Superior temporal gyrus (tissue), 1 donor: Measurements from ENCODE around the gene RERE.
A peak's percentile ranks its signal among the peaks of the same experiment; 100 is the strongest.

Experiments used
- DNase-seq: peaks from one replicate; pipeline ENCODE4 v3.0.0-alpha.2; 2016; ENCODE audit errors: extremely low spot score

RERE gene

DNA sequence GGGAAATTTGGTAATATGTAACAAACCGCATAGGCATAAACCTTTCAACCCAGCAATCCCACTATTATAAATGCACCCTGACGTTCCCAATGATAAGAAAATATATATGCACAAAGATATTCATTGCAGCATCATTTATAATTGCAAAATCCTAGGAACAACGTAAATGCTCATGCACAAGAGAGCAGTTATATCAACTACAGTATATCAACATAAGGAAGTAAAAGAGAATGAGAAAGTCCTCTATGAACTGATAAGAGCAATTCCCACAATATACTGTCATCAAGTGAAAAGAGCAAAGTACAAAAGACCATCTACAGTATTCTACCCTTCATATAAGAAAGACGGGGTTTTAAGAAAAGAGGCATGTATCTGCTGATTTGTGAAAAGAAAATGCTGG is 269.6 kb downstream of the RERE start:
- no peak for DNase-seq

DNA sequence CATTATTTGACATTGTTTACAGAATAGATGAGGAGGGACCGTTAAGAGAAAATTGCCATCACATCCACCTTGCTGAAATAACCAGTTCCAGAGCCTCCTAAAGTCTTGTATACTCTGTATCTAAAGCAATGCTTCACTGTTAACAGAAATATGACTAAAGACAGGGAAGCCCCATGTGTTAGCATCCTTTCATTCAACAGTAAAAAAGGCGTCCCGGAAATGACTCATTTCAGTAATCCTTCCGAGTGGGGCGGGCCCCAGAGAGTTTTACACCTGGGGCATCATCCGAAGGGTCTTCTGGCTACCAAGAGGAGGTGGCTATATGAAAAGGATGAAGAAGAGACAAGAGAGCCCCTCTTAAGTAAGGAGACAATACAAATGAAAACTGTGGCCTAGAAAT is 272.4 kb downstream of the RERE start:
- DNase-seq = no peak

DNA sequence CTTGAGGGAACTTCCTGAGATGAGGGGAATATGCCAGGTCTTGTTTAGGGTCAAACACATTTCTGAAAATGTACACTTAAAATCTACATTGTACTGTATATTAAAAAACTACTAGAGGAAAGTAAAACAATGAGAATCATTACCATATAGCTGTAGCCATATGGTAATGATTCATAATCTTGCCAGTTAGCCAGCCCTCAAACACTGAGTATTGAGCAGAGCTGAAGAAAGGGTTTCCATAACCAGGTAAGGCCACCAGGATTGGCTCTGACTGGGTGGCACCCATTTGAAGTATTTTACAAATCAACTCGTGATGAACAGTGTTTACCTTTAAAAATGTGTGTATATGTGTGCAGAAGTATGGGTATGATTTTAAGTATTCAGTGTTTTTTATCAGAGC is 272.8 kb downstream of the RERE start:
- DNase-seq = no peak

DNA sequence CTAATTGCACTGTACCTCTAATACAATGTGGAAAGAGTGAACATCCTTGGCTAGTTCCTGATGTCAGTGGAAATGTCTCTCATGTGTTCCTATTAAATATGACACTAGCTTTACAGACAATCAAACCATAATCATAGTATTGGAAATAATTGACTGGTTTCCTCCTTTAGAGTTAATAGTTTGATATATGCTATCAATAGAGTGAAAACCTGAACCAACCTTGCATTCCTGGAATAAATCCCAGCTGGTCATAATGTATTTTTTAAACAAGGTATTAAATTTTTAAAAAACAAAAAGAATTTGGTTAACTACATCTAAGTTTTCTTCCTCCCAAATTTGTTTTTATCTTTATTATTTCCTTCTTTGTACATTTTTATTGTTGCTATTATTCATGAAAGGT is 273.5 kb downstream of the RERE start:
- no peak for DNase-seq

DNA sequence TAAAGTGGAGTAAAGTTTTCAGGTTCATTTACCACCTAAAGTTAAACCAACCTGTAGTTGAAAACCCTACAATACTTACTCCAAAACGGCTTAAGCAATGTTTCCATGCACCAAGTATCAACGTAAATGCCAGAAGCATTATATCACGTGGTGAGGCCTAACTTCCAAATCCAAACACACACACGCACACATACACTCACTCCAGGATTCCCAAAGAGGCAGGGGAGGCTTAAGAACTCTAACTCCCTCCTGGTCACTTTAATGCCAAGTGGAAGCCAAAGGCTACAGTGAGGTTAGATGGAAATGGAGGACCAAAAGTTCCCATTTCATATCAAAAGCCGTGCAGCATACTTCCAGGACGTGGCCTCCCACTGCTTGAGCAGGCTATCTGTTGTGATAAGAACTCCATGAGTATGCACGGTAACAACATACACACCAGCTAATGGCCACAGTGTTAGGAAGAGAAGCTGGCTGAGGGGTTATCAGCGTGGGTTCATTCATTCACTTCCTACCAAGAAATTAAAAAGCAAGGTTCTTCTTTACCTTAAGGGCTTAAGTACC is 275.4 kb downstream of the RERE start:
- DNase-seq = no peak

DNA sequence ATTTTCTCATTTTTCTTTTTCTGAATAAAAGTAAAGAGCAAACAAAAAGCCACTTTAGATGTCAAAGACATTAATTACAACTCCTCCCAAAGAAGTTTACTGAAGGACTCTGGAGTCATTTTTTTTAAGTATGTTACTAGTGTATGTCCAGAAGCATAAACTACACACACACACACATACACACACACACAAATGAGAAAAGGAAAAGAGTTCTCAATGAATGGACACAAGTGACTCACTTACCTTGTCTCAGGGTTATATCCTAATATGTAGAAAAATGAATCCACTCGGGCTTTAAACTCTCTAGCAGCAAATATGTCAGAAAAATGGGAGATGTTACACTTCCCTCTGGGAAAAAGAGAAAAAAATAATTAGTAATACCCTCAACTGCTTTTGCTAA is 276.5 kb downstream of the RERE start:
- DNase-seq = no peak

DNA sequence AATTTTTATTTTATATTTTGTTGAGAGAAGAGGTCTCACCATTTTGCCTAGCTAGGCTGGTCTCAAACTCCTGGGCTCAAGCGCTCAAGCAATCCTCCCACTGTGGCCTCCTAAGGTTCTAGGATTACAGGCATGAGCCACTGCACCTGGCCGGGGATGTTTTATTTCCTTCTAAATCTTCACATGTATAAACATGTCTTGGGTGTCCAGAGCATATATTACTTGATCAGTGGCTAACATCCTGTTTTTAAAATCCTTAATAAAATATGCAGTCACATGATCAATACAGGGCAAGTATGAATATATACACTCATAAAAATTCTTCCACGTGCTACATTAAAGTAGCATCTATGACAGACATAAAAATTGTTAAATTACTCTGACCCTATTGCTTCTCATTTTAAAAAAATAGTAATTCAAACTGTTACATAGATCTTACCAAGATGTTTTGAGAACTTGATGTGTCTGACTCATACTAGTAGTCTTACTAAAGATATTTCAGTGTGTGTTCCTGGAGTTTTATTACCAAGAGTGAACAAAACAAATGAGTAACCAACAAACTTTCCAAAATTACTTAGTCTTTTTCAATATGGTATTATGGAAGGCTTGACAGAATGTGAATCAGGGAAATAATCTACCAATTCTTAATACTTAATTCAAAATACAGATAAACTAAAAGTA is 277.0 kb downstream of the RERE start:
- no peak for DNase-seq

DNA sequence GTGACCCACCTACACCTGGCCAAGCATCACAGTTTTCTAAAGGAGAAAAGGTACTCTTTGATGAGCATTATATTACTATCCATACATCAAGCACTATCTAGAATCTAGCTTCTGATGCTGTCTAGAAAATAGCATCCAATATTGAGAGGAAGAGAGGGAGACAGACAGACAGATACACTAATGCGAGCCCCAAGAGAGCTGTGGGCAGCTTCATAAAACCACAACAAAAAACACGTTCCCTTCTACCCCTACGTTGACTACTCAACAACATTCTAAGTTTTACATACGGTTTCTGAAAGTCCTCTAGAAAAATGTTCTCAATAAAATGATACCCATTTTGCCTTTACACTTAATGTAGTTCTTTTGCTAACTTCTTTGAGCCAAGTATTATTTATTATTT is 277.8 kb downstream of the RERE start:
- DNase-seq = no peak

DNA sequence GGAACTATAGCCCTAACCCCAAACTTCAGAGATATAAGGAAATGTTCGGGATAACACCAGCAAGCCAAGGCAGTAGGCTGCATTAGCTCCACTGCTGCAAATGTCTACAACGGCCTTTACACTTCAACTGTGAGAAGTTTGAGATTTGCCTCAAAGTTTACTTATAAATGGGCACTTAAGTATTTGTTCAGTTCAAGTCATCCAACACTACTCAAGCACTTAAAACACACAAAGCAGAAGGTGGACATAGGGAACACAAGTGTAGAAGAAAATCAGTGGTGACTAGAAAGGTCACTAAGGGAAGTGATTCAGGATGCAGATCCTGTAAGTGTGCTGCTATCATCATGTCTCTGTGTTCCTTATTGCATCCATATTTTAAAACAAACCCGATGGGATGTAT is 278.9 kb downstream of the RERE start:
- DNase-seq = no peak

DNA sequence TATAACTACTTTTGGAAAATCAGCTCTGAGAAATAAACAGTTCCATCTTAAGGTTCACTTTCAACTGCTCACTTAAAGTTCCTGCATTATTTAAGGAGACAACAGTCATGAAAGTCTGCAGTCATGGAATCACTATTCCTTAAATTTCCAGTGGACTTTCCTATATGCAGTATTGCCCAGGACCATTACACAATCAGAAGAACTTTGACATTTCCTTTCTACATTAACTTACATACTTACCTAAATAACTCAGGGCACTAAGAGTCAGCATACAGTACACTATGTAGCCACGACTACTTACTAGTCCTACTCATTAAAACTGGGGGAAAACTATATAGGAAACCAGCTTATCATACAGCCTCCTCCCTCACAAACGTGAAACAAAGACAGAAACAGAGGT is 279.4 kb downstream of the RERE start:
- DNase-seq = no peak

DNA sequence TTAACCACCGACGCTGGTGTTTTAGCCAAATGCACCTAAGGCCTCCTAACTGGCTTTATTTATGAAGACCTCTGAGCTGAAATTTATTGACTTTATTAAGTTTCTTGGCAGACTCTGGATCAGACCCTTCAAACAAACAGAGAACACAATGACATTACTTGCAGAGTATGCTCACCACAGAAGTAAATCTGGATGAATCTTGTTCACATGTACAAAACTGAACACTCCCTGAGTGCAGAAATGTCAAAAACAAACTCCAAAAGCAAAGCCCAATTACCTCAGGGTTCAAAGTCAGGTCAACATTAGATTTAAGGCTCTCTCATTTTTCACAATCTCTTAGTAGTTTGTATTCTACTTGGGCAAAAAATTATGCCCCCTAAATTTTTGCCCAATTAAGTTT is 280.9 kb downstream of the RERE start:
- no peak for DNase-seq

DNA sequence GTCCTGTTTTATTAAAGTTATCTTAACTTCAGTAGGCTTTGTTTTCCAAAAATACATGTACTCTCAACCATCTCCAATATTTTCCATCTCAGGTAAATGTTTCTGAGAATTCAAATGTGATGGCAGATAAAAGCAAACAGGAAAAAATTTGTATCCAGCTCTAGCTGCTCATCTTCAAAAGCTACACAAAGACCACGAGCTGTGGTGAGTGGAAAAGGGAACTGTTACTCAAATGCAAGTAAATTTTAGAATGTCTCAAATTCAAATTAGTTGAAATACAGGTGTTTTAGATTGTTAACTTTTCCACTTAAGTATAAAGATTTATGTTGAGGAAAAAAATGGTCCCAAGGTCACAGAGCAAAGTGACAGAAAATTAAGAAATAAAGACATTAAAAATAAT is 283.5 kb downstream of the RERE start:
- no peak for DNase-seq

DNA sequence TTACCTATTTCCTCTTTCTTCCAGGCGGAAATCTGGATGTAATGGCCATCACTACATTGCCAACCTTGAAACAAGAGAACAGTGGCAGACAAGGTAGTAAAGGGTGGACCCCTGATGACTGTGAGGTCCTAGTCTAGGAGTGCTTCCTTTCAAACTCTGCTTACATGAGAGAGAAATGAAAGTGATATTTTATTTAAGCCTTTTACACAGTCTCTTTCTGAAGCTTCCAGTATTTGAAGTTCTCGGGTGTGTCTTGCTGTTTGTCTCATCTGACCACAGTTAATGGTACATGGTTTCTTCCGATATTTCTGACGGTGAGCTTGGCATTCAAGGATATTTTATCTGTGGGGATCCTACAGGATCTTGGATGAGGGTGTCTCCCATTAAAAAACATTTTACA is 284.3 kb downstream of the RERE start:
- DNase-seq = no peak

DNA sequence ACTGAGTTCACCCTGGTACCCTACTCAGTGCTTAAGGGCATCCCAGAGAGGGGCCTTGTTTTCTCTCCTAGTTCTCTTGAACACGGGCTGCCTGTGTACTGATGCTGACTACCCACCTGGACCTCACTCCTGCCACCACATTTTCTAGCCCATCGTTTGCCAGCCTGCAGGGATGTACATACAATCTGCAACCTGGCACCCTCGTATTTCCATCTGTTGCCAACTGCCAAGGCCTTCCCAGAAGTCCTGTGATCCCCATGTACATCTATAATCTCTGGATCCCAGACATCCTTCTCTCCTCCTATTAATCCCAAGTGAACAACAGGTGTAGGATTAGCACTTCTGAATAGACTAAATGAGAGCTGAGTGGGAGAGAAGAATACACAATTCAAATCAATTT is 287.5 kb downstream of the RERE start:
- DNase-seq = no peak

DNA sequence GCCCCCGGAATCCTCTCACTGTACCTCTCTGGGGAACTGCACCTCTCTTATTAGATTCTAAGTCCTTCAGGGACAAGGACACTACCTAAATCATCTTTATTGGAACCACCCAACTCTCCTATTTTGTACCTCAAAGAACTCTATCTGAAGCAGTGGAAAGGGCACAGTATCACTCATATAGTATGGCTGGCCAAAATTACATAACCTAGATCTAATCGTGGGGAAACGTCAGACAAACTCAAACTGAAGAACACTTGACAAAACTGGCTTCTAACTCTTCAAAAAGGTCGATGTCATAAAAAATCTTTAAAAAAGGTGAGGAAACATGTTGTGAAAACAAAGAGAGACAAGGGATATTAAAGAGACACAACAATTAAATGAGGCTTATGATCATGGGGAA is 289.5 kb downstream of the RERE start:
- no peak for DNase-seq

DNA sequence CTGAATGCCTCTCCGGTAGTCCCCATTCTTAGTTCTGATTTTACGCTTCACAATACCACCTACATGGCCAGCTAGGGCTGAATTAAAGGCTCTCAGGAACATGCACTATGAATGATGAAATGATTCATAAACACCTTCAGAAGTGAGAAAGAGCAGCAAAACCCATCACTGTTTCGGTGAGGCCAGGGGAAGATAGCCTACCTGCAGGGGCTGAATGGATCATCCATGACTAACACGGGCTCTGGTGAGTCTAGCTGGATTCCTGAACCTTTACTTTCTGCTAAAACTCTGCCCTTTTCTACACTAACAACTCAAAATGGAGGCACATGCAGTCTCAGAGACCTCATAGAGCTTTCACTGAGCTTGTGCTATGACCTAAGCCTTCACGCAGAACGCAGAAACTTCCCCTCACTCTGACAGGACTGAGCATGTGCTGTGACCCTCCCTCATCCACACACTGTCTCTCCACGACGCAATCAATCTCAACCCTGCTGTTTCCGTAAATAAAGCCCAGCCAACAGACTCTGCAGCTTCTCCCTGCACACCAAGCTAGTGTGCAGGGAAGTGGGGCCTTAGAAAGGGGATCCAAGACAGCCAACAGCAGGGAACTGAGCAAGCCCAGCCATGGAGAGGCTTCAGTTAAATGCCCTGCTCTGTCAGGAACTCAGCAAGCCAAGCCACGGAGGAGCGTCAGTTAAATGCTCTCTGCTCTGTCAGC is 291.7 kb downstream of the RERE start:
- peak; percentile 98 for DNase-seq

DNA sequence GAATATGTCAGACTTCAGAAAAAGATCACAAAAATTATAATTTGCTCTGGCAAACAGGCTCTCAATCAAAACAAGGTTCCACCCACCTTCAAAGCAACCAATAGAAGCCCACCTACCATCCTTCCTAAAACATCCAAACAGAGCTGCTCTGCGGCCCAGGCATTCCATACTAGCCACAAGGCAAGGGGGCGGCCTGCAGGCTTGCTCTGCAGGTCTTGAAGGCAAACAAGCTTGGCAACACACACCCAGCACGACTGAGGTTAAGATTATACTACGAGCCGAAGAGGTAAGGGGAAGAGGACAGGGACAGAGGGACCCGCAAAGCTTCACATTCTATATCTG is 292.3 kb downstream of the RERE start:
- no peak for DNase-seq

DNA sequence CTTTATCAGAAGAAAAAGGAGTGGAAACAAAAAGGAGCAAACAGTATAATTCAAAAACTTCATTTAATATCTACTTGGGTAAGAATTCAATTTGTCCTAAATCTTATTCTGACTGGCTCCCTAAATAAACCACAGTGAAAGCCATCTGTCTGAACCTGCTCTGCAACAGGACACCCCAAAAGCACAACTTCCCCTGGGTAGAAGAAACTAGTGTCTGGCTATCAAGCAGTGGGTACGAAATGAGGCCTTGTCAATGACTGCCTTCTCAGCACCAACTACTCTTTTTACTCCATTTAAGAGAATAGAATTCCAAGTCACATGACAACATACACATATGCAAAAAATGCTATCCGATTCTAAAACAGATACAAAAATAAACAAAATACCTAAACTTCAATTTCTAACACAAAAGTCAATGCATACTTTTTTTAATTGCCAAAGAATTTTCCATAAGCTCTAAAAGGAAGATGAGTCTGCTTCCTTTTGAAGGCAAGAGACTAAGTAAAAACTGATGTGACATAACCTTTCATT is 292.7 kb downstream of the RERE start:
- DNase-seq = peak; percentile 62

DNA sequence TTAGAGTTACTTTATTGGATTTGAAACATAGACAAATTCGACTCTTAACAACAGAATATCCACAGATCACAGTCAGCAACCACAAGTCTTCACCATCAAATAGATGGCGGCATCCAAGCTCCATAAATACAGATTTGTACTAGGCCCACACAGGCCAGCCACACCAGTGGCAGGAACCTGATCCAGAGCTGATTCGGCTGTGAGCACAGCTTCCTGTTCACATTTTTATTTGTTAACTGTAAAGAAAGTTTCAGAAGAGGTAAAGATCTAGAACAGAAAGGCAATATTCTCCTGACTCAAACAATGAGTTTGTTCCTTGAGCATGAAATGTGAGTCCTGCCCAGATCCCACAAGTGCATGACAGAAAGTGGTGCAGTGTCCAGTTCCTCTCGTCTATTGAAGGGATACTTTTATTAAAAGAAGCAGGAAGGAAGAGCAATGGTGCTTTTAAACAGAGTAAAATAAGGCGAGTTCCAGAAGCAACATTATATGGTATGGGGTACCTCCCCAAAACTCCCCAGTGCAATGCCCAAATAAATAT is 293.7 kb downstream of the RERE start:
- no peak for DNase-seq

DNA sequence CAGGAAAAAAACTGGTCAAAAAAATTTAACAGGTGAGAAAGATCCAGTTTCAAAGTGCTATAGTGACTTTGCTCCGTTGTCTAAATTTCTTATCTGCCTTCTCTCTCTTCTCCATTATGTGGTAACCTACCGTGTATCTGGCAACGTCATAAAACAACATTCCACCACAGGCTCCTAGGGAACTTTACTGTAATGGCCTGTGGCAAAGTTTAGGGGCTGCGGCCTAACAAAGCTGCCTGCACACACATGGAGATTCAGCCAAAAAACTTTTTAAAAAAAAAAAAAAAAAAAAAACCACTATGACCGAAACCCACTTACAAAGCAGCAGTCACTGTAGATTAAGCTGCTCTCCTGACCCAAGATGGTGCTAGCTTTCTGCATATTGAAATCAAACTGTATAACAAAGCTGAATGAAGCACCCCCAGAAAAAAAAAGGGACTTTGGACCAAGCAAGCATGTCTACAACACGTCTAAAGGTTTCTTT is 296.9 kb downstream of the RERE start:
- no peak for DNase-seq

DNA sequence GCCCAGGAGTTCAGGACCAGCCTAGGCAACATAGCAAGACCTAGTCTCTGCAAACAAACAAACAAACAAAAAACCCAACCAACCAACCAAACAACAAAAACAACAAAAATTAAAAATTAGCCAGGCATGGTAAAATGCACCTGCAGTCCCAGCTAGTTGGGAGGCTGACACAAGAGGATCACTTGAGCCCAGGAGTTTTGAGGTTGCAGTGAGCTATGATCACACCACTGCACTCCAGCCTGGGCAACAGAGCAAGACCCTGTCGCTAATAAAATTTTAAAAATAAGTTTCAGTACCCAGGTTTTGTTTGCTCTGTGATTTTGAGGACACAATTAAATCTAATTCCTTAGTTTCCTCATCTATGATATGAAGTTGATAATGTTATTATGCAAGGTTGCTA is 298.3 kb downstream of the RERE start:
- no peak for DNase-seq

DNA sequence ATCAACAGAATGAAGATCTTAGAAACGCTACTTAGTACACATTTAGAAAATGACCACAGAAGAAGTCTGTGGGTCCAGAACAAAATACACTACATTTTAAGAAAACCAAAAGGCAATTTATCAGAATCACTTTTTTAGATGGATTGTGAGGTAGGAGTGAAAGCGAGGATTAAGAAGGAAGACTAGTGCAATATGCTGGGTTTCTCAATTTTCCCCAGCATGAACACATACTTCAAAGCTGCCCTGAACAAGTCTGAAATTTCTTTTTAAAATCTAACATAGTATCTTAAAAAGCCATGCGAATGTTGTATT is 299.0 kb downstream of the RERE start:
- DNase-seq = peak; percentile 58
